HUES6 (cell line): ENCODE data around the gene AFAP1.

Experiments used
- H3K27ac ChIP-seq: 2 replicates; pipeline ENCODE4 v1.7.0; 2013; ENCODE audit warnings: low read depth, mild to moderate bottlenecking, low read length, inconsistent platforms
- H3K27me3 ChIP-seq: 2 replicates; pipeline ENCODE4 v1.6.1; 2013; ENCODE audit warnings: low read length; ENCODE audit not compliant: control insufficient read depth, insufficient read depth
- H3K36me3 ChIP-seq: 2 replicates; pipeline ENCODE4 v1.6.1; 2013; ENCODE audit warnings: low read length; ENCODE audit not compliant: control insufficient read depth, insufficient read depth
- H3K4me1 ChIP-seq: 2 replicates; pipeline ENCODE4 v1.6.1; 2013; ENCODE audit warnings: low read length; ENCODE audit not compliant: control insufficient read depth, insufficient read depth
- H3K4me3 ChIP-seq: 2 replicates; pipeline ENCODE4 v1.5.1; 2013; ENCODE audit warnings: low read depth, low read length
- H3K9ac ChIP-seq: one replicate; pipeline ENCODE4 v1.6.1; 2013; ENCODE audit warnings: mild to moderate bottlenecking, low read length
- H3K9me3 ChIP-seq: 2 replicates; pipeline ENCODE4 v1.6.1; 2013; ENCODE audit warnings: low read depth, low read length; ENCODE audit not compliant: control insufficient read depth, insufficient read depth

AFAP1 gene

DNA sequence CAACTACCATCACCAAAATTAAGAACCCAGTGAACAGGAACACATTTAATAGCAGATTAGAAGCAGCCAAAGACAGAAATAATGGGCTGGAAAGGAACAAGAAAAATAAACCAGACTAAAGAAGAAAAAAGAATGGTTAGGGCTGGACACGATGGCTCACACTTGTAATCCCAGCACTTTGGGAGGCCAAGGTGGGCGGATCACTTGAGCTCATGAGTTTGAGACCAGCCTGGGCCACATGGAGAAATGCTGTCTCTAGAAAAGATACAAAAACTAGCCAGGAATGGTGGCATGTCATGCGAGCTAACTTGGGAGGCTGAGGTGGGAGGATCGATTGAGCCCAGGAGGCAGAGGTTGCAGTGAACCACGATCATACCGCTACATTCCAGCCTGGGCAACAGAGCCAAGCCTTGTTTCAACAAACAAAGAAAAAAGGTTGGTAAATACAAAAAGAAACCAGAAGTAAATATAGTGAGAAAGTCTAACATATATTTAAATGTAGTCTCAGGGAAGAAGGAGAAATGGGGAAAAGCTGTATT, 102.0 kb downstream of the AFAP1 start:
- no peak overlapping the region for H3K4me3 ChIP-seq
- no peaks in the 10 kb centered on the region for H3K27me3 ChIP-seq
- H3K4me1 ChIP-seq, result peaks cover 11% of the 10 kb centered on the region
- H3K27ac ChIP-seq, result no peak overlapping the region
- peaks cover 3% of the 10 kb centered on the region; the same call in 1 of the 2 replicates for H3K9me3 ChIP-seq
- no peak overlapping the region for H3K9ac ChIP-seq
- H3K36me3 ChIP-seq, result peaks cover 36% of the 10 kb centered on the region

GRCh38 chr4:7831858-7832730, 107.6 kb downstream of the AFAP1 start:
- Histone ChIP-seq H3K4me1 (peaks cover 12% of the 10 kb centered on the region), H3K4me3 (no peak overlapping the region), H3K36me3 (peaks cover 54% of the 10 kb centered on the region), H3K27ac (no peak overlapping the region), H3K9ac (no peak overlapping the region), H3K9me3 (peaks cover 3% of the 10 kb centered on the region; the same call in 1 of the 2 replicates), H3K27me3 (no peaks in the 10 kb centered on the region)

- H3K4me1 ChIP-seq, result peaks cover 16% of the 10 kb centered on the region
- H3K9me3 ChIP-seq, result peaks cover 3% of the 10 kb centered on the region; the same call in 1 of the 2 replicates
- H3K36me3 ChIP-seq, result peaks cover 51% of the 10 kb centered on the region
- no peak overlapping the region for H3K9ac ChIP-seq
- H3K27ac ChIP-seq, result no peak overlapping the region
- no peak overlapping the region for H3K4me3 ChIP-seq
- H3K27me3 ChIP-seq, result no peaks in the 10 kb centered on the region
These were observed 108.3 kb downstream of the AFAP1 start for GRCh38 chr4:7831330-7831729.

DNA sequence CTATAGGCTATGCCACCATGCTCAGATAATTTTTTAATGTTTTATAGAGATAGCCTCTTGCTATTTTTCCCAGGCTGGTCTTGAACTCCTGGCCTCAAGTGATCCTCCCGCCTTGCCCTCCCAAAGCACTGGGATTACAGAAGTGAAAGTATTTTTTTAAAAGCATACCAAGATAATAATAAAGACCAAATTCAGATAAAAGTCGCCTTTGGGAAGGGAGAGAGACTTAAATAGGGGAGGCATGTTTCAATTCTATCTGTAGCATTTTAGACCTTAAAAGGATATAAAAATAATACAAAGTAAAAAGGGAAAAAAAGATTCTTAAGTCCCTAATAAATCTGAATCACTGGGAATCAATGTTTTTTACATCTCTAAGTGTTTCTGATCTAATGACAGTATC, 108.9 kb downstream of the AFAP1 start:
- Histone ChIP-seq H3K27me3 (no peaks in the 10 kb centered on the region), H3K27ac (no peak overlapping the region), H3K4me1 (peaks cover 22% of the 10 kb centered on the region), H3K9ac (no peak overlapping the region), H3K4me3 (no peak overlapping the region), H3K36me3 (peaks cover 45% of the 10 kb centered on the region), H3K9me3 (peaks cover 3% of the 10 kb centered on the region; the same call in 1 of the 2 replicates)

DNA sequence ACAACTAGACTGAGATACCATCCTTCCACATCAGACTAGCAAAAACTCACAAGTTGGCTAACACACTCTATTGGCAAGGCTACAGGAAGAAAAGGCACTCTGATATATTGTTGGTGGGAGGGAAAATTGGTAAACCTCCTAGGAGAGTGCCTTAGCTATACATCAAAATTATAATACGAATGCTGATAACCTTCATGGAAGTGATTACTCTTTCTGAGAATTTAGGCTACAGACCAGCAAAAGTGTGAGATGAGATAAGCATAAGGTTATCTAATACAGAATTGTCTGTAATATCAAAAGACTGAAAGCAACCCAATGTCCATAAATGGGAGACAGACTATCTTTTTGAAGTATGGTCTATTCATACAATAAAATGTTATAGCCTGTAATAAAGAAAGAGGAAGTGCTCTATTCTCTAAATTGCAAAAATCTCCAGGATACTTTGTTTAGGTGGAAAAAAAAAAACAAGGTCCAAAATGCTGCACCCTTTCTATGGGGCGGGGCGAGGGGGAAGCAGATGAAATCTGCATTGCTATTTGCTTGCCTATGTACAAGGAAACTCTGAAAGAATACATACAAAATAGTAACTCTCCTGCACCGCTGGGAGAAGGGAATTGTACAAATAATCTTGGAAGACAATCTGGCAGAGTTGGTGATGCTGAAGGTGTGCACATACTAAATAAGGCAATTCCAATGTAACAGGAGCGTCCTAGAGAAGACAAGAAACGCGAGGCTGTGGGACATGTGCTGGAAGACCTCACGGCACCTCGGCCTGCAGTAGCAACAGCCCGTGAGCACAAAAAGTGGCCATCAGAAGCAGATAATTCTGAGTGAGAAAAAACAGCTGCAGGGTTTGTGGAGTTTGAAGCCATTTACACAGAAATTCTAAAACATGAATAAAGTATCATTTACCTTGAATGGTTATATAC, 109.7 kb downstream of the AFAP1 start:
- no peak overlapping the region for H3K27ac ChIP-seq
- H3K9ac ChIP-seq, result no peak overlapping the region
- H3K9me3 ChIP-seq, result peaks cover 3% of the 10 kb centered on the region; the same call in 1 of the 2 replicates
- H3K4me3 ChIP-seq, result no peak overlapping the region
- H3K27me3 ChIP-seq, result no peaks in the 10 kb centered on the region
- H3K36me3 ChIP-seq, result peaks cover 44% of the 10 kb centered on the region
- H3K4me1 ChIP-seq, result peaks cover 30% of the 10 kb centered on the region

GRCh38 chr4:7828793-7829301, 110.8 kb downstream of the AFAP1 start:
- Histone ChIP-seq H3K4me3 (no peak overlapping the region), H3K9ac (no peak overlapping the region), H3K27ac (no peak overlapping the region), H3K4me1 (peaks cover 34% of the 10 kb centered on the region), H3K9me3 (peaks cover under 1% of the 10 kb centered on the region; the same call in 1 of the 2 replicates), H3K36me3 (peaks cover 41% of the 10 kb centered on the region), H3K27me3 (no peaks in the 10 kb centered on the region)

DNA sequence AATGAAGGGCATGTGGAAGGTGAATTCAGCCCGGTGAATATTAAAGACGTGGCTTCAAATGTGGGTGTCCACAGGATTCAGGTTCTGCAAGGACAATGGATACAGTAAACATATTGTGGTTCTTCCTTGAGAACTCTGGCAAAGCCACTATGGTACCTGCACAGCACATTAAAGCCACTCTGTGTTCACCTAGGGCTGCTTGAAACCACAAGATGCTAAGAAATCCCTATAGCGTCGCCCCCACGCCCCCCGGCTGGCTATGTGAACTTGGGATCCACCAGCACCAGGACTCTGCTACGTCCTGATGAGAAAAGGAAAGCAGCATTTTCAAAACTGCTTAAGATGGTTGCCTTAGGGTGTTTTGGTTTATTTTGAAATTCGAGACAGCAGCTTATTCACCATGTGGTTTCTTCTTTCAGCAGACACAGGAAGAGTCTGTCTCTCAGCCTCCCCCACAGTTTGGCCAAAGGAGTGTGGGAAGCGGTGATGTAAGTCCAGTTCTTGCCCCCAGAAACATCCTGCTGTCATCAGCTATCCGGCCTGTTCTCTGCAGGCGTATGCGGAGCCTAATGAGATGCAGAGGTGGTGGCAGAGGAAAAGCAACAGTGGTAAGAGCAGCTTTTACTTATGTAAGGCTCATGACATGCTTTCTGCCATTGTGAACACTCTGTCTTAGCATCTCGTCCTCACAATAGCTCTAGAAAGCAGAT, 111.5 kb downstream of the AFAP1 start:
- Histone ChIP-seq H3K9me3 (no peaks in the 10 kb centered on the region; the same call in 1 of the 2 replicates), H3K4me1 (peaks cover 39% of the 10 kb centered on the region), H3K27me3 (no peaks in the 10 kb centered on the region), H3K36me3 (peaks cover 39% of the 10 kb centered on the region), H3K4me3 (no peak overlapping the region), H3K9ac (no peak overlapping the region), H3K27ac (no peak overlapping the region)

GRCh38 chr4:7827566-7827965, 112.1 kb downstream of the AFAP1 start:
- H3K9ac ChIP-seq, result no peak overlapping the region
- H3K4me3 ChIP-seq, result no peak overlapping the region
- H3K9me3 ChIP-seq, result no peaks in the 10 kb centered on the region; the same call in 1 of the 2 replicates
- no peak overlapping the region for H3K27ac ChIP-seq
- H3K4me1 ChIP-seq, result peaks cover 42% of the 10 kb centered on the region
- H3K27me3 ChIP-seq, result no peaks in the 10 kb centered on the region
- H3K36me3 ChIP-seq, result peaks cover 37% of the 10 kb centered on the region

- Histone ChIP-seq H3K27ac (peak overlapping the region; percentile 13; the same call in 1 of the 2 replicates), H3K27me3 (no peaks in the 10 kb centered on the region), H3K4me3 (no peak overlapping the region), H3K9ac (no peak overlapping the region), H3K4me1 (peaks cover 44% of the 10 kb centered on the region), H3K9me3 (no peaks in the 10 kb centered on the region), H3K36me3 (peaks cover 30% of the 10 kb centered on the region)
These were observed 112.8 kb downstream of the AFAP1 start for GRCh38 chr4:7826909-7827306.
